ENCODE measurements around the gene PARD6B.
"Not testable (repeated sequence)": the region's sequence is repeated elsewhere in the genome, so short reads cannot be mapped to it uniquely, and the experiment has no call there.

The PARD6B gene, protein sequence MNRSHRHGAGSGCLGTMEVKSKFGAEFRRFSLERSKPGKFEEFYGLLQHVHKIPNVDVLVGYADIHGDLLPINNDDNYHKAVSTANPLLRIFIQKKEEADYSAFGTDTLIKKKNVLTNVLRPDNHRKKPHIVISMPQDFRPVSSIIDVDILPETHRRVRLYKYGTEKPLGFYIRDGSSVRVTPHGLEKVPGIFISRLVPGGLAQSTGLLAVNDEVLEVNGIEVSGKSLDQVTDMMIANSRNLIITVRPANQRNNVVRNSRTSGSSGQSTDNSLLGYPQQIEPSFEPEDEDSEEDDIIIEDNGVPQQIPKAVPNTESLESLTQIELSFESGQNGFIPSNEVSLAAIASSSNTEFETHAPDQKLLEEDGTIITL

DNA sequence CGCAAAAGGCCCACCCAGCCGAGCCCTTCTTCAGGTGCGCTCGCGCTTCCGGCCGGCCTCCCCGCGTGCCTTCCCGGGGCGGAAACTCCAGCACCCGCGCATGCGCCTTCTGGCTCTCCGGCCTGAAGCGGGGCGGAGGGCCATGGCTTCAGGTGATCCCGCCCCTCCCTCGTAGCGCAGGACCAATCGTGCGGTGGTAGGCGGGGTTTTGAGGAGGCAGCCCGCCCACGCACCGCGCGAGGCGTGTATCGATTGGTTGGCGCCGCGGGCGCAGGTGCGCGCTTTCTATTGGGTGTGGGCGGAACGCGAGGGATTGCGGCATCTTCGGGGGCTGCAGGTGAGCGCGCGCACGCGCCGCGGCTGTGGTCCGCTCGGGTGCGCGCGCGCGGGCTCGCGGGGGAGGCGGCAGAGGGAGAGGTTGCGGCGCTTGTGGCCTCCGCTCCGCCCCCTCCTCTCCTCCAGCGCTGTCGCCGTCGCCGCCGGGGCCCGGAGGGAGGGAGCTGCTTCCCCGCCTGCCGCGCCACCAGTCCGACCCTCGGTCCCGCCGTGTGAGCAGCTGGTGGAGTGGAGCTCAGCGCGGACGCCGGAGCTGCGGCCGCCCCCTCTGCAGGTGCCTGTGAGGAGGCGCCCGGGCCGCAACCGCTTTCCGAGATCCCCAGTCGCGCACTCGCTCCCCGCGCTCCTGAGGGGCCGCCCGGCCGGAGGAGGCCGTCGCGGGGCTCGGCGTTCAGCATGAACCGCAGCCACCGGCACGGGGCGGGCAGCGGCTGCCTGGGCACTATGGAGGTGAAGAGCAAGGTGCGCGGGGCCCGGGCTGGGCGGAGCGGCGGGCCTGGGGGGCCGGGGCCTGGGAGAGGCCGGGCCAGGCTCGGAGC, at the start of gene PARD6B:
TSS of gene PARD6B (plus strand) at position 526 of the 875 bp plus-strand sequence. CDS start at position 733, 207 bp downstream.
- DNase-seq, result peak; percentile 99

DNA sequence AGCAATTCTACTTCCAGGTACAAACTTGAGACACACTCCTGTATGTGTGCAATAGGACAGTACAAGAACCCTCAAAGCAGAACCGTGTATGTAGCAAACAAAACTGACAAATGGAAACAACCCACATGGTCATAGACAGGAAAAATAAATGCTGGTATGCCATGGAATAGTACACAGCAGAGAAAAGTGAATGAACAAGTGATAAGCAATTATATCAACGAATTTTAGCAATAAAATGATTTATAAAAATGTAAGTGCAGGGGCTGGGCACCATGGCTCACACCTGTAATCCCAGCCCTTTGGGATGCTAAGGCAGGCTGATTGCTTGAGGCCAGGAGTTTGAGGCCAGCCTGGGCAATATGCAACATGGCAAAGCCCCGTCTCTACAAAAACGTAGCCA, 49.3 kb upstream of the PARD6B start:
- DNase-seq, result no peak

- no peak for DNase-seq
Observed at GRCh38 chr20:50682947-50683530, 48.3 kb upstream of the PARD6B start.

DNA sequence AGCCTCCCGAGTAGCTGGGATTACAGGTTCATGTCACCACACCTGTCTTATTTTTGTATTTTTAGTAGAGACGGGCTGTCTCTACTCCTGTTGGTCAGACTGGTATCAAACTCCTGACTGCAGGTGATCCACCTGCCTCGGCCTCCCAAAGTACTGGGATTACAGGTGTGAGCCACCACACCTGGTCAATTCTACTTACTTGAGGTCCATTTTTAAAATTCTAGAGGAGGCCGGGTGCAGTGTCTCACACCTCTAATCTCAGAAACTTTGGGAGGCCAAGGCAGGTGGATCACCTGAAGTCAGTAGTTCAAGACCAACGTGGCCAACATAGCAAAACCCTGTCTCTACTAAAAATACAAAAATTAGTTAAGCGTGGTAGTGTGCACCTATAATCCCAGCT, 47.8 kb upstream of the PARD6B start:
- DNase-seq, result no peak

- DNase-seq, result no peak
Observed at GRCh38 chr20:50686821-50687220, 44.6 kb upstream of the PARD6B start.

DNA sequence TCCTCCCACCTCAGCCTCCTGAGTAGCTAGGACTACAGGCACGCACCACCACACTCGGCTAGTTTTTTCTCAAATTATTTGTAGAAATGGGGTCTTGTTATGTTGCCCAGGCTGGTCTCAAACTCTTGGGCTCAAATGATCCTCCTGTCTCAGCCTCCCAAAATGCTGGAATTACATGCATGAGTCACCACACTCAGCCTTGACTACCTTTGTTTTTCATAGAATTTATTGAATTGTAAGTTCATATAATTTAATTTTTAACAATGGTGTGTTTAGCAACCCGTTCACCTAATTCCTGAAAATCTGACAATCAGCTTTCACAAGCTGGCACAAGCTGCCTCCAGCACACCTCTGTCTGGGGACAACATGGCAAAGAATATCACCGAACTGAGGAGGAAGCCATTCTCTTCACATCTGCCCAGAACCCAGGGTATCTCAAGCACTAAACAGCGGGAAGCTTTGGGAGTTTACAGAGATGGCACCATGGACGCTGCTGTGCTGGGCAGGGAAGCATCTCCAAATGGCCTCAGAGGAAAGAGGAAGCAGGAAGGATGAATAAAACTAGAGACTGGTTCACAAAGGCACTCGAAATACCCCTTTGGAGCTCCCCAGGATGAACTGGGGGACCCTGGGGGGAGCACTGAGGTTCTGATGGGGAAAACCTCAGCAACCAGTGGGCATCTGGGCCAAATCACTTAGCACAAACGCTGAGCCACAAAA, 43.0 kb upstream of the PARD6B start:
- no peak for DNase-seq

- no peak for DNase-seq
Observed at GRCh38 chr20:50689864-50690649, 41.3 kb upstream of the PARD6B start.

DNA sequence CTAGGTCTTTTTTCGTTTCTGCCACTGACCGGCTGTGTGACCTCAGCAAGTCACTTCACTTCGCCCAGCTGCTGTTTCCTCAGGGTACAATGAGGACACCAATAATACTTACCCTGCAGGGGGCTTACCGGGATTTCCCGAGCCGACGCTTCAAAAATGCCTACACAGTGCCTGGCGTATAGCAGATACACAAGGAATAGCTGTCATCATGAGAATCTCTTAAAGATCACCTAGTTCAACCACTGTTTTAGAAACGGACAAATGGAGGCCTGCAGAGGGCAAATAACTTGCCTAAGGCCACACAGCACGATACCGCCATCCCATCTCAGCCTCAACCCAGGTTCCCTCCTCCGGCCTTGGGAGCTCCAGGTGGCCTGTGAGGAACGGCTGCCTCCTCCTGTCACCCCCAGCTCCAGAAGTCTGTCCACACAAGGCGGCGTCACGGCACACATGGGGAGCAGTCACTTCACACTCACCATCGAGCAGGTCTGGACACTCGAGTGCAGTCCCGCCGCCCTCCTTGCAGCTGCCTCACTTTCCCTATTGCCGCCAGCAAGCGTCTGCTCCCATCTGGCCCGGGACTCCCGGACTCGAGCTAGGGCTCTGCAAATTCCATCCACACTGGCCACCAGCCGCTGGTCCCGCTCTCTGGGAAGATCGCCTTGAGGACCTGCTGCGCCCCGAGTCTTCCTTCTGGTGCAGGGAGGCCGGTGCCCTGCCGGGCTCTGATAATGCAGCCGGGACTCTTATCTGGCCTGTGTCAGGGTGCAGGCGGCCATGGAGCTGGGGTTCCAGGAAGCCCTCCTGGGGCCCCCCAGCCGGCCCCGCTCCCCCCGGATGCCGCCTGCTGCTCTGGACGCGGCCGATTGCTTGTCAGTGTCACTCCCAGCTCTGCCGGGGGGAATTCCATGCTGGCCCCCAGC, 40.5 kb upstream of the PARD6B start, which contains the start of gene RIPOR3:
TSS of gene RIPOR3 (minus strand) at position 893 of the 923 bp plus-strand sequence. CDS start at position 479, 414 bp downstream.
- DNase-seq, result no peak

DNA sequence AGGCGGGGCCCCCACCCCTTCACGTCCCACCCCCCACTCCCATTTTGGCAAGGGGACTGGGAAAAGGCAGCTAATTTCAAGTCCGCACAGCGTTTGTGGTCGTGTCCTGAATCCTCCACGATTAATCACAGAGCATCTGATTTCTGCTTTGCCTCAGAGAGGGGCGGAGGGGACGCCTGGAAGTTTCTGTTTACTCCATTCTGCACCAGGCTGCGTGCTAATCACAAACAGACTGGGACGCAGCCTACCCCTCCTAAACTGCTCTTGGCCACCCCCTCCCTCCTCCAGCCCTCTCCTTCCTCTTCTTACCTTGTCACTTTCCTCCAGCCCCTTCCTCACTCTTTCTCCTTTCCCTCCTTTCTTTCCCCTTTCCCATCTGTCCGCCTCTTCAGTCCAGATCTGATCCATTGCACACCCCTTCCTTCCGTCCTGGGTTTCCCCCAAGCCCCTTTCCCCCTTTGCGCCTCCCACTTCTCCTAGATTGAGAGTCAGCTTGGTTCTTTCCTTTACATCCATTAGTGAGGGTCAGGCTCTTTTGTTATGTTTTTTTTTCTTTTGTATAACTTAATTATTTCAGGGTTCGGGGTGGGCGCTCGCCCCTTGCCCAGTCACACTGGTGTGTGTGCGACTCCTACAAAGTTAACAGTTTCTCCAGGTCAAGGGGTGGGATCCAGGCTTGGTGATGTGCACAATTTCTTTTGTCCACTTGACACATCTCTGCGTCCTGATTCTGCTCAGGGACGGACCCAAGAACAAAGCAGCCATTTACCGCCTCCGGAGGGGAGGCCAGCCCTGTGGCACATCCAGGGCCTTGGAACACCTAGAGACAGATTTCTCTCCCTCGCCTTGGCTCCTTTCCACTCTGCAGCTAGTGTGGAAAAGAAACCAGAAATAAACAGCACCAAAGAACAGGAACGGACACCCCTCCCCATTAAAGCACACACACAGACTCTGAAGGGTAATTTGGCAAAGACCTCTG, 39.5 kb upstream of the PARD6B start:
- no peak for DNase-seq

- no peak for DNase-seq
Observed at GRCh38 chr20:50692552-50692933, 38.8 kb upstream of the PARD6B start.

GRCh38 chr20:50693001-50693400, 38.4 kb upstream of the PARD6B start:
- no peak for DNase-seq

GRCh38 chr20:50694379-50695134, 36.8 kb upstream of the PARD6B start:
- no peak for DNase-seq

- no peak for DNase-seq
Observed at GRCh38 chr20:50695135-50695872, 36.1 kb upstream of the PARD6B start.

GRCh38 chr20:50698255-50698654, 33.1 kb upstream of the PARD6B start:
- not testable (repeated sequence) for DNase-seq

DNA sequence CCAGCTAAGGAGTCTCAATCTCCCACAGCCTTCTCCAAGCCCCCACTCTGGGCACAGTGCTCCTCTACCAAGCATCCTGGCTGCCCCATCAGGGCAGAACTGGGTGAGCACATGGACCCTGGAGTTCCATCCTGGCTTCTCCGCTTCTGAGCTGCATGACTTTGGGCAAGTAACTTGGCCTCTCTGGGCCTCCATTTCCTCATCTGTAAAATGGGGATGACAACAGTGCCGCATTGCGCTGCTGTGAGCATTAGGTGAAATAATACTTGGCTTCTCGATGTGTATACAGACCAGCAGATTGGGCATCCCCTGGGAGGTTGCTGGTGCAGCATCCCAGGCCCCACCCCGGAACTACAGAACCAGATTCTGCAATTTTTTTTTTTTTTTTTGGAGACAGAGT, 31.7 kb upstream of the PARD6B start:
- no peak for DNase-seq

DNA sequence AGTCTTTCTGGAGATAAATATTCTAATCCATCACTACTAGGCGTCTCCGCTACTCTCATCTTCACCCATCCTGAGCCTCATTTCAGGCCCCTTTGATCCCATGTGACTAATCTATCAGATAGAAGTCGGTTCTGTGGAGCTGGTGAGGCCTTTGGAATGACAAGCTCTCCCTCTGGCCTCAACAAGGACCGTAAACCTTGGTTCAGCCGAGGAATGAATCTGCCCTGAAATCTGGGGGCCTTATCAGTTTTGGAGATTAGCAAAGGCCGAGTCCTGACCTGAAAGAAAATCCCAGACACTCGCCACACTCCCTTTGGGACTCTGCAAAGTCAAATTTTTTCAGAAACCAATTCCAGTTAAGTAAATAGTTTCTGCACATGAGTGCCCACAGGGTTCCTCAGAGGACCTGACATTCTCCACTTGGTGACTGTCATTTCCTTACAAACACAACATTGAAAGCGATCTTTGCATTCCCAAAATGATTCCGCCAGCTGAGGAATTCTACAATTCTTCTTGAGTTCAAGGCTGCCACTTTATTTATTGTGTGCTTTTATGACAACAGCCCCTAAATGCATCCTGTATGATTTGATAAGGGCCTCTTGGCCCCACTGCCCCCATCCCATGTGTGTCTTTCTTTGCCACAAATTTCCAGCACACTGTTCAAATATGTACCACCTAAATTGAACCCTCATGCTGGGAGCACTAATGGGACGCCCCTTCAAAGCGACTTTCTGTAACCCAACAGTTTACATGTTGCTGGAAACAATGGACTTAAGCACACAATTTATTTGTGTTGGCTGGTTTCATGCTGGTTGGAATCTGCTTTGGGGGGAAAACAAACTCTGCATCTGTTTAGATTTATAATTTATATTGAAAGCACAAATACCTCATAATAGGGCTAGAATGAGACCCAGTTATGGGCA, 30.1 kb upstream of the PARD6B start:
- no peak for DNase-seq
